ENCODE results near the gene STAT5B. TPM values are rescaled to one million over a fixed set of nuclear protein-coding genes. Genes with fewer than 3 reads are reported as not detected.

STAT5B gene
- total RNA-seq, 1 experiment from 2014 or later = 7.1 TPM

- RAD21 ChIA-PET (ENCODE audit: low non-redundant PET in 1 of 2, low total read pairs in 2 of 2, uncharacterized antibody in 2 of 2, unreplicated experiment in 2 of 2) = no interaction called here
- intact Hi-C loops (cut with micrococcal nuclease) = no loop called here
- H3K9me3 ChIP-seq (ENCODE audit: control insufficient read depth in 1 of 2, insufficient read depth in 1 of 2, low read depth in 1 of 2, low read length in 2 of 2) = no peaks in the 10 kb centered on the region
- H3K27me3 ChIP-seq (ENCODE audit: insufficient read depth, low read length) = no peaks in the 10 kb centered on the region
- no peak overlapping the region for H2AFZ ChIP-seq (ENCODE audit: low read depth, low read length, poor library complexity, severe bottlenecking)
- DNase-seq (ENCODE audit: low read depth, low spot score) (no peak), ATAC-seq (no peak)
- H3K4me2 ChIP-seq (ENCODE audit: low read length) = no peak overlapping the region
- no peaks in the 10 kb centered on the region for H3K9me2 ChIP-seq (ENCODE audit: insufficient read depth)
- no peaks in the 10 kb centered on the region for H3K4me1 ChIP-seq (ENCODE audit: control insufficient read depth in 1 of 2, insufficient read depth in 2 of 2, low read length in 2 of 2)
- POLR2A ChIA-PET = no interaction called here
- BruUV-seq (replicated peaks) = no TSS peak
- no peak overlapping the region for H3K4me3 ChIP-seq (replicated peaks in 1 of 2; ENCODE audit: low read depth in 1 of 2, low read length in 2 of 2)
- TF ChIP-seq CEBPB (IDR thresholded peaks at IDR 0.05; ENCODE audit: low read depth) = no peak
- TF ChIP-seq SIN3A (IDR thresholded peaks at IDR 0.05; ENCODE audit: low read depth) = no peak
- TF ChIP-seq REST (IDR thresholded peaks at IDR 0.05; ENCODE audit: low read depth) = no peak
- no peak for TF ChIP-seq SP1 (IDR thresholded peaks at IDR 0.05; ENCODE audit: low read depth)
- TF ChIP-seq CBX3 (IDR thresholded peaks at IDR 0.05; ENCODE audit: low read depth) = no peak
- no peak for TF ChIP-seq MAX (IDR thresholded peaks at IDR 0.05)
- no peak for TF ChIP-seq FOSL1 (IDR thresholded peaks at IDR 0.05; ENCODE audit: low read depth)
- no peak for TF ChIP-seq JUND (IDR thresholded peaks at IDR 0.05)
- TF ChIP-seq TCF7L2 (IDR thresholded peaks at IDR 0.05; ENCODE audit: borderline replicate concordance, extremely low read depth, insufficient read depth, insufficient read length) = no peak
- TF ChIP-seq, protein P1, sequence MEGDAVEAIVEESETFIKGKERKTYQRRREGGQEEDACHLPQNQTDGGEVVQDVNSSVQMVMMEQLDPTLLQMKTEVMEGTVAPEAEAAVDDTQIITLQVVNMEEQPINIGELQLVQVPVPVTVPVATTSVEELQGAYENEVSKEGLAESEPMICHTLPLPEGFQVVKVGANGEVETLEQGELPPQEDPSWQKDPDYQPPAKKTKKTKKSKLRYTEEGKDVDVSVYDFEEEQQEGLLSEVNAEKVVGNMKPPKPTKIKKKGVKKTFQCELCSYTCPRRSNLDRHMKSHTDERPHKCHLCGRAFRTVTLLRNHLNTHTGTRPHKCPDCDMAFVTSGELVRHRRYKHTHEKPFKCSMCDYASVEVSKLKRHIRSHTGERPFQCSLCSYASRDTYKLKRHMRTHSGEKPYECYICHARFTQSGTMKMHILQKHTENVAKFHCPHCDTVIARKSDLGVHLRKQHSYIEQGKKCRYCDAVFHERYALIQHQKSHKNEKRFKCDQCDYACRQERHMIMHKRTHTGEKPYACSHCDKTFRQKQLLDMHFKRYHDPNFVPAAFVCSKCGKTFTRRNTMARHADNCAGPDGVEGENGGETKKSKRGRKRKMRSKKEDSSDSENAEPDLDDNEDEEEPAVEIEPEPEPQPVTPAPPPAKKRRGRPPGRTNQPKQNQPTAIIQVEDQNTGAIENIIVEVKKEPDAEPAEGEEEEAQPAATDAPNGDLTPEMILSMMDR (IDR thresholded peaks at IDR 0.05 in 2 of 3, conservative IDR thresholded peaks at IDR 0.05 in 1 of 3; ENCODE audit: borderline replicate concordance in 1 of 3, insufficient read depth in 1 of 3, low read depth in 2 of 3, low read length in 2 of 3) = no peak
- no peak for TF ChIP-seq YY1 (IDR thresholded peaks at IDR 0.05; ENCODE audit: extremely low read depth, insufficient replicate concordance, low read depth, low read length)
- no peaks in the 10 kb centered on the region for H3K36me3 ChIP-seq (ENCODE audit: control insufficient read depth in 1 of 2, insufficient read depth in 2 of 2, low read length in 2 of 2)
- H3K9ac ChIP-seq (ENCODE audit: low read length) = no peak overlapping the region
- H3K79me2 ChIP-seq (ENCODE audit: insufficient read depth, low read length) = no peaks in the 10 kb centered on the region
- no peaks in the 10 kb centered on the region for H4K20me1 ChIP-seq (ENCODE audit: insufficient read depth)
- CTCF ChIA-PET = no interaction called here
- H3K27ac ChIP-seq (ENCODE audit: low read depth, low read length) = no peak overlapping the region
Measured at GRCh38 chr17:42202159-42202558, 74.0 kb downstream of the STAT5B start.

Data from HCT116 (cell line).